GM21515 (cell line): ENCODE results near the gene CCNYL1.
A peak's percentile ranks its signal among the peaks of the same experiment; 100 is the strongest.
"Not testable (repeated sequence)": the region's sequence is repeated elsewhere in the genome, so short reads cannot be mapped to it uniquely, and the experiment has no call there.

Source experiments
- ATAC-seq: cut with Tn5 transposase; IDR thresholded peaks from one replicate; pipeline ENCODE4 v1.9.1; 2021; ENCODE audit not compliant: unreplicated experiment

The CCNYL1 gene

GRCh38 chr2:207710814-207711740, at the start of gene CCNYL1:
Gene CCNYL1 (plus strand): TSS chr2:207711640. CDS start chr2:207711897, 257 bp downstream.
- peak; percentile 98 for ATAC-seq

GRCh38 chr2:207662203-207662602, 49.2 kb upstream of the CCNYL1 start:
- peak; percentile 83 for ATAC-seq

- ATAC-seq: no peak
Observed at GRCh38 chr2:207663870-207664545, 47.4 kb upstream of the CCNYL1 start.

- no peak for ATAC-seq
Observed at GRCh38 chr2:207670887-207671286, 40.6 kb upstream of the CCNYL1 start.

GRCh38 chr2:207673431-207673830, 38.0 kb upstream of the CCNYL1 start:
- no peak for ATAC-seq

GRCh38 chr2:207674266-207674774, 37.1 kb upstream of the CCNYL1 start:
- ATAC-seq: no peak

- ATAC-seq: no peak
Observed at GRCh38 chr2:207674826-207675225, 36.6 kb upstream of the CCNYL1 start.

GRCh38 chr2:207676827-207677354, 34.5 kb upstream of the CCNYL1 start:
- no peak for ATAC-seq

GRCh38 chr2:207681431-207681830, 30.0 kb upstream of the CCNYL1 start:
- no peak for ATAC-seq

- no peak for ATAC-seq
Observed at GRCh38 chr2:207682557-207682956, 28.9 kb upstream of the CCNYL1 start.

GRCh38 chr2:207683438-207683837, 28.0 kb upstream of the CCNYL1 start:
- no peak for ATAC-seq

- ATAC-seq: no peak
Observed at GRCh38 chr2:207683879-207684627, 27.4 kb upstream of the CCNYL1 start.

- ATAC-seq: no peak
Observed at GRCh38 chr2:207686812-207687211, 24.6 kb upstream of the CCNYL1 start.

GRCh38 chr2:207688597-207688996, 22.8 kb upstream of the CCNYL1 start:
- no peak for ATAC-seq

GRCh38 chr2:207690845-207691461, 20.5 kb upstream of the CCNYL1 start:
- ATAC-seq: not testable (repeated sequence)

- no peak for ATAC-seq
Observed at GRCh38 chr2:207692206-207693065, 19.0 kb upstream of the CCNYL1 start.

- no peak for ATAC-seq
Observed at GRCh38 chr2:207693641-207694249, 17.7 kb upstream of the CCNYL1 start.

GRCh38 chr2:207694811-207695281, 16.6 kb upstream of the CCNYL1 start:
- no peak for ATAC-seq

- ATAC-seq: no peak
Observed at GRCh38 chr2:207695293-207695692, 16.1 kb upstream of the CCNYL1 start.
